Upper lobe of right lung (tissue), 1 donor: ENCODE measurements around the gene AKAIN1. TPM values are rescaled to one million over a fixed set of nuclear protein-coding genes. Genes with fewer than 3 reads are reported as not detected.

Experiments used
- ATAC-seq: fragments of 200-7000 bp; cut with Tn5 transposase; one replicate; pipeline ENCODE4 v1.9.1; 2020; ENCODE audit warnings: mild to moderate bottlenecking, moderate library complexity
- DNase-seq: peaks from one replicate; pipeline ENCODE4 v3.0.0-alpha.2; 2020
- H3K27ac ChIP-seq: fragments of 200-600 bp; one replicate; pipeline ENCODE4 v1.8.0; 2022
- H3K27me3 ChIP-seq: fragments of 200-600 bp; one replicate; pipeline ENCODE4 v1.8.0; 2022; ENCODE audit warnings: mild to moderate bottlenecking
- H3K36me3 ChIP-seq: fragments of 200-600 bp; one replicate; pipeline ENCODE4 v1.8.0; 2022
- H3K4me1 ChIP-seq: fragments of 200-600 bp; one replicate; pipeline ENCODE4 v1.8.0; 2022
- H3K4me3 ChIP-seq: fragments of 200-600 bp; one replicate; pipeline ENCODE4 v1.8.0; 2022; ENCODE audit warnings: mild to moderate bottlenecking
- H3K9me3 ChIP-seq: fragments of 200-600 bp; one replicate; pipeline ENCODE4 v1.8.0; 2022
- CTCF ChIP-seq: fragments of 200-600 bp; IDR thresholded peaks from one replicate; pipeline ENCODE4 v1.8.0; 2022; ENCODE audit warnings: antibody characterized with exemption
- intact Hi-C: fragments of 100-400 bp; cut with DNase I; formaldehyde crosslinking; loops from one replicate; pipeline ENCODE4 v1.11.0; 2022
- total RNA-seq: library from RNA; stranded (reverse); fragmentation: NEBNext Ultra II Directional; extraction: Animal tissue kit (Norgen Biotek cat#: 25700); gene quantifications from one replicate; pipeline ENCODE4 v1.2.1, GENCODE V29; 2021
- donor health status: DM: no; HTN: yes; CAD: no; lungs with severe emphysema.

AKAIN1 gene
- total RNA-seq, 1 donor from 2014 or later = not detected

- ATAC-seq = no peak
- no peaks in the 10 kb centered on the region for H3K4me1 ChIP-seq
- intact Hi-C loops = no loop called here
These were observed 101.8 kb downstream of the AKAIN1 start for GRCh38 chr18:5095239-5095638.

GRCh38 chr18:5093902-5094301 is 103.2 kb downstream of the AKAIN1 start:
- Histone ChIP-seq H3K27ac (no peak overlapping the region), H3K36me3 (no peaks in the 10 kb centered on the region), H3K9me3 (peaks cover 3% of the 10 kb centered on the region), H3K27me3 (no peaks in the 10 kb centered on the region), H3K4me3 (no peak overlapping the region), H3K4me1 (no peaks in the 10 kb centered on the region)
- DNase-seq (no peak), ATAC-seq (no peak)
- intact Hi-C loops = no loop called here
- TF ChIP-seq CTCF = no peak

More at GRCh38 chr18:5095239-5095638, 101.8 kb downstream of the AKAIN1 start:
- Histone ChIP-seq H3K27me3 (no peaks in the 10 kb centered on the region), H3K27ac (no peak overlapping the region), H3K36me3 (no peaks in the 10 kb centered on the region), H3K9me3 (peaks cover 3% of the 10 kb centered on the region), H3K4me3 (no peak overlapping the region)
- DNase-seq = no peak
- no peak for TF ChIP-seq CTCF

Other genes starting within 250 kb of the AKAIN1 start
- gene ZBTB14, start 98.5 kb upstream of the AKAIN1 start, total RNA-seq = 13.4 TPM